Kidney (tissue), 14 donors: ENCODE results near the gene NCSTN. TPM values are rescaled to one million over a fixed set of nuclear protein-coding genes. Genes with fewer than 3 reads are reported as not detected.

Experiments used
- DNase-seq, 5 donors: peaks; one replicate each; pipeline ENCODE4 v3.0.0-alpha.2; 2013 to 2020
- FAIRE-seq: peaks from 2 replicates; lab custom pipeline; 2012; peaks lifted over from hg19 to GRCh38; lab: Jason Lieb, UNC
- H3K27ac ChIP-seq, 2 donors: one replicate each; pipeline ENCODE4 v1.7.0; 2013; ENCODE audit warnings: low read depth in 2 of 2, low read length in 2 of 2, inconsistent platforms in 1 of 2
- H3K27me3 ChIP-seq: one replicate; pipeline ENCODE4 v1.7.1; 2013; ENCODE audit warnings: low read length, inconsistent platforms; ENCODE audit not compliant: control insufficient read depth, insufficient read depth
- H3K36me3 ChIP-seq, 3 donors: one replicate each; pipeline versions ENCODE4 v1.7.0 to v1.7.1; 2013; ENCODE audit warnings: low read length in 3 of 3, control low read depth in 1 of 3, inconsistent platforms in 1 of 3; ENCODE audit not compliant: insufficient read depth in 3 of 3, control insufficient read depth in 2 of 3
- H3K4me1 ChIP-seq, 3 donors: one replicate each; pipeline versions ENCODE4 v1.7.0 to v1.7.1; 2013; ENCODE audit warnings: low read length in 3 of 3, inconsistent platforms in 1 of 3, low read depth in 1 of 3; ENCODE audit not compliant: control insufficient read depth in 2 of 3, insufficient read depth in 2 of 3
- H3K4me3 ChIP-seq, 3 donors: one replicate each; pipeline versions ENCODE4 v1.7.0 to v1.8.1; 2013; ENCODE audit warnings: low read length in 3 of 3, control low read depth in 1 of 3, inconsistent platforms in 1 of 3
- H3K9ac ChIP-seq, 3 donors: one replicate each; pipeline versions ENCODE4 v1.7.0 to v1.7.1; 2013; ENCODE audit warnings: low read length in 3 of 3, control low read depth in 1 of 3, inconsistent platforms in 1 of 3
- H3K9me3 ChIP-seq, 3 donors: one replicate each; pipeline versions ENCODE4 v1.7.0 to v1.7.1; 2013; ENCODE audit warnings: low read length in 3 of 3, control low read depth in 1 of 3, inconsistent platforms in 1 of 3; ENCODE audit not compliant: control insufficient read depth in 2 of 3, insufficient read depth in 1 of 3
- CTCF ChIP-seq: IDR thresholded peaks from 3 replicates; pipeline ENCODE4 v1.5.1; 2012; ENCODE audit warnings: mild to moderate bottlenecking, moderate library complexity, borderline replicate concordance; ENCODE audit not compliant: insufficient read depth; ENCODE audit errors: extremely low read depth
- intact Hi-C: fragments of 100-400 bp; cut with DNase I; formaldehyde crosslinking; loops from one replicate; pipeline ENCODE4 v1.11.1; 2022
- polyA plus RNA-seq: library from polyadenylated mRNA; stranded (reverse); fragments of 350-450 nt; fragmentation: Illumina TruSeq; extraction: RNeasy Lipid Tissue Mini Kit (QIAGEN cat#74804); gene quantifications from one replicate; pipeline ENCODE4 v1.2.3, GENCODE V29; 2014; ENCODE audit warnings: low read depth, low replicate concordance; ENCODE audit not compliant: insufficient read depth
- total RNA-seq: library from RNA; stranded (reverse); fragmentation: NEBNext Ultra II Directional; extraction: Animal tissue kit (Norgen Biotek cat#: 25700); gene quantifications from one replicate; pipeline ENCODE4 v1.2.1, GENCODE V29; 2021
- donor health status: control.
- donor health status: control.
- donor health status: control.
- donor health status: control.
- donor health status: control.
- donor health status: DM: yes; HTN: yes; CAD: no.
- donor health status: Normal renal cell carcinoma (clear cell type).

The NCSTN gene
- total and polyA plus RNA-seq, 2 donors from 2014 or later = 73.9 to 109 TPM

- Histone ChIP-seq H3K4me1 (no peaks in the 10 kb centered on the region), H3K27ac (no peak overlapping the region), H3K9me3 (no peaks in the 10 kb centered on the region), H3K36me3 (peaks cover 30 to 69% (median 64%) of the 10 kb centered on the region in 3 donors), H3K4me3 (no peak overlapping the region), H3K27me3 (no peaks in the 10 kb centered on the region), H3K9ac (no peak overlapping the region)
- DNase-seq (peak in 1 of 5 donors; percentile 18), FAIRE-seq (no peak)
- peak; percentile 39 for TF ChIP-seq CTCF
- intact Hi-C loops = no loop called here
Observed at GRCh38 chr1:160354388-160354985, 11.3 kb downstream of the NCSTN start.

- intact Hi-C loops = no loop called here
- no peak for FAIRE-seq
- no peaks in the 10 kb centered on the region for H3K9me3 ChIP-seq
- no peaks in the 10 kb centered on the region for H3K4me1 ChIP-seq
- no peak overlapping the region for H3K4me3 ChIP-seq
- no peak overlapping the region for H3K9ac ChIP-seq
- peaks cover 21 to 50% (median 42%) of the 10 kb centered on the region in 3 donors for H3K36me3 ChIP-seq
- H3K27me3 ChIP-seq = no peaks in the 10 kb centered on the region
- no peak for DNase-seq
- no peak overlapping the region for H3K27ac ChIP-seq
- no peak for TF ChIP-seq CTCF
Observed at GRCh38 chr1:160357286-160358002, 14.3 kb downstream of the NCSTN start.

DNA sequence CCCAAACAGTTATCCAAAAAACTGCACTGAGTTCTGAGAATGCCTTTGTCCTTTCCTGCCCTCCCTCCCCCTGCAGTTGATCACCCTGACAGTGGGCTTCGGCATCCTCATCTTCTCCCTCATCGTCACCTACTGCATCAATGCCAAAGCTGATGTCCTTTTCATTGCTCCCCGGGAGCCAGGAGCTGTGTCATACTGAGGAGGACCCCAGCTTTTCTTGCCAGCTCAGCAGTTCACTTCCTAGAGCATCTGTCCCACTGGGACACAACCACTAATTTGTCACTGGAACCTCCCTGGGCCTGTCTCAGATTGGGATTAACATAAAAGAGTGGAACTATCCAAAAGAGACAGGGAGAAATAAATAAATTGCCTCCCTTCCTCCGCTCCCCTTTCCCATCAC, 14.9 kb downstream of the NCSTN start:
- no peak for TF ChIP-seq CTCF
- no peak for FAIRE-seq
- H3K27ac ChIP-seq = no peak overlapping the region

More for the DNA sequence above, 14.9 kb downstream of the NCSTN start:
- H3K9ac ChIP-seq = no peak overlapping the region
- intact Hi-C loops = no loop called here
- H3K4me3 ChIP-seq = no peak overlapping the region
- H3K9me3 ChIP-seq = no peaks in the 10 kb centered on the region
- H3K36me3 ChIP-seq = peaks cover 19 to 43% (median 36%) of the 10 kb centered on the region in 3 donors
- H3K4me1 ChIP-seq = no peaks in the 10 kb centered on the region
- DNase-seq = no peak
- no peaks in the 10 kb centered on the region for H3K27me3 ChIP-seq
